Measurements from ENCODE around the gene TMEM72.

- TF ChIP-seq SIN3A (IDR thresholded peaks at IDR 0.05; ENCODE audit: low read depth) (no peak), MAX (IDR thresholded peaks at IDR 0.05) (no peak), CTCF (IDR thresholded peaks at IDR 0.05 in 2 of 3, conservative IDR thresholded peaks at IDR 0.05 in 1 of 3; ENCODE audit: borderline replicate concordance in 1 of 3, insufficient read depth in 1 of 3, low read depth in 2 of 3, low read length in 2 of 3) (no peak; a peak in 1 of 6 replicates), ZBTB33 (IDR thresholded peaks at IDR 0.05; ENCODE audit: extremely low read depth, insufficient replicate concordance, low read length) (no peak), EZH2 (IDR thresholded peaks at IDR 0.05) (no peak), RAD21 (IDR thresholded peaks at IDR 0.05; ENCODE audit: low read depth) (no peak), CBX3 (IDR thresholded peaks at IDR 0.05; ENCODE audit: low read depth) (no peak), POLR2A (IDR thresholded peaks at IDR 0.05; ENCODE audit: borderline replicate concordance, extremely low read depth, insufficient read depth, insufficient read length) (no peak), ATF3 (IDR thresholded peaks at IDR 0.05) (no peak), POLR2AphosphoS5 (IDR thresholded peaks at IDR 0.05; ENCODE audit: low read depth, low read length) (no peak), SP1 (IDR thresholded peaks at IDR 0.05; ENCODE audit: low read depth) (no peak), REST (IDR thresholded peaks at IDR 0.05; ENCODE audit: low read depth) (no peak), TCF7L2 (IDR thresholded peaks at IDR 0.05; ENCODE audit: borderline replicate concordance, extremely low read depth, insufficient read depth, insufficient read length) (no peak), ZNF274 (IDR thresholded peaks at IDR 0.05; ENCODE audit: low read depth, low read length) (no peak)
These were observed 52.9 kb downstream of the TMEM72 start for GRCh38 chr10:44963772-44964633.

Data from HCT116 (cell line).